NK-92 treated with Interleukin-12 subunit alpha and Interleukin-12 subunit beta, amount 100 ng/mL, for 24 hours (cell line): ENCODE results near the gene DDI2.

Source experiments
- DNase-seq: peaks from one replicate; lab custom pipeline; 2025; lab: John Stamatoyannopoulos, UW

DDI2 gene

GRCh38 chr1:15605398-15606383 lies 11.6 kb upstream of the DDI2 start:
- no peak for DNase-seq

- DNase-seq, result no peak
Measured at GRCh38 chr1:15609631-15610030, 7.6 kb upstream of the DDI2 start.

- no peak for DNase-seq
Measured at GRCh38 chr1:15610167-15610566, 7.1 kb upstream of the DDI2 start.

- DNase-seq, result no peak
Measured at GRCh38 chr1:15616373-15617172, 685 bp upstream of the DDI2 start.

GRCh38 chr1:15618077-15618654 lies 908 bp downstream of the DDI2 start:
- DNase-seq, result no peak

GRCh38 chr1:15618655-15619525 lies 1.6 kb downstream of the DDI2 start:
- no peak for DNase-seq

GRCh38 chr1:15620155-15620545 lies 2.9 kb downstream of the DDI2 start:
- DNase-seq, result no peak

- no peak for DNase-seq
Measured at GRCh38 chr1:15620902-15621682, 3.8 kb downstream of the DDI2 start.

- no peak for DNase-seq
Measured at GRCh38 chr1:15621975-15622374, 4.7 kb downstream of the DDI2 start.

- DNase-seq, result no peak
Measured at GRCh38 chr1:15622712-15623373, 5.6 kb downstream of the DDI2 start.

- DNase-seq, result no peak
Measured at GRCh38 chr1:15623435-15623834, 6.2 kb downstream of the DDI2 start.

- no peak for DNase-seq
Measured at GRCh38 chr1:15624133-15624714, 7.0 kb downstream of the DDI2 start.

- no peak for DNase-seq
Measured at GRCh38 chr1:15625056-15625917, 8.0 kb downstream of the DDI2 start.

- DNase-seq, result no peak
Measured at GRCh38 chr1:15626269-15626950, 9.2 kb downstream of the DDI2 start.

- DNase-seq, result no peak
Measured at GRCh38 chr1:15627343-15627988, 10.2 kb downstream of the DDI2 start.

- no peak for DNase-seq
Measured at GRCh38 chr1:15628003-15628402, 10.7 kb downstream of the DDI2 start.

- DNase-seq, result no peak
Measured at GRCh38 chr1:15633756-15634420, 16.6 kb downstream of the DDI2 start.
